ENCODE results near the gene WWC2. TPM values are rescaled to one million over a fixed set of nuclear protein-coding genes. Genes with fewer than 3 reads are reported as not detected.

Gene WWC2
- total RNA-seq, 1 donor from 2014 or later, result 109 TPM

- Histone ChIP-seq H3K4me1 (peaks cover 28% of the 10 kb centered on the region), H3K4me3 (no peak overlapping the region), H3K27me3 (ENCODE audit: low read depth) (no peaks in the 10 kb centered on the region), H3K36me3 (no peaks in the 10 kb centered on the region), H3K9me3 (no peaks in the 10 kb centered on the region), H3K27ac (no peak overlapping the region)
- ATAC-seq, result no peak
- intact Hi-C loops (cut with DNase I), result no loop called here
- no peak for TF ChIP-seq CTCF (IDR thresholded peaks at IDR 0.05)
- no peak for DNase-seq
Measured at GRCh38 chr4:183163135-183163534, 64.1 kb downstream of the WWC2 start.

- ATAC-seq, result peak; percentile 88 to 90
- intact Hi-C loops (cut with DNase I), result no loop called here
- TF ChIP-seq CTCF (IDR thresholded peaks at IDR 0.05), result no peak
- peaks cover 29% of the 10 kb centered on the region for H3K4me1 ChIP-seq
- H3K4me3 ChIP-seq, result no peak overlapping the region
- H3K27ac ChIP-seq, result peak overlapping the region; percentile 50
- no peaks in the 10 kb centered on the region for H3K36me3 ChIP-seq
- H3K27me3 ChIP-seq (ENCODE audit: low read depth), result no peaks in the 10 kb centered on the region
- no peaks in the 10 kb centered on the region for H3K9me3 ChIP-seq
- no peak for DNase-seq
Measured at GRCh38 chr4:183164963-183165362, 65.9 kb downstream of the WWC2 start.

- intact Hi-C loops (cut with DNase I), result no loop called here
- Histone ChIP-seq H3K36me3 (no peaks in the 10 kb centered on the region), H3K9me3 (no peaks in the 10 kb centered on the region), H3K4me3 (no peak overlapping the region), H3K27ac (peak overlapping the region; percentile 50), H3K27me3 (ENCODE audit: low read depth) (no peaks in the 10 kb centered on the region), H3K4me1 (peaks cover 33% of the 10 kb centered on the region)
- ATAC-seq, result peak; percentile 79 to 82
- no peak for TF ChIP-seq CTCF (IDR thresholded peaks at IDR 0.05)
- no peak for DNase-seq
Measured at GRCh38 chr4:183165376-183165775, 66.3 kb downstream of the WWC2 start.

GRCh38 chr4:183170894-183171293, 71.8 kb downstream of the WWC2 start:
- H3K4me1 ChIP-seq, result peaks cover 57% of the 10 kb centered on the region
- ATAC-seq, result no peak
- no peak overlapping the region for H3K27ac ChIP-seq
- H3K27me3 ChIP-seq (ENCODE audit: low read depth), result no peaks in the 10 kb centered on the region
- H3K9me3 ChIP-seq, result no peaks in the 10 kb centered on the region
- no peak for DNase-seq
- no peak for TF ChIP-seq CTCF (IDR thresholded peaks at IDR 0.05)
- intact Hi-C loops (cut with DNase I), result no loop called here
- no peak overlapping the region for H3K4me3 ChIP-seq
- no peaks in the 10 kb centered on the region for H3K36me3 ChIP-seq

- ATAC-seq (peak in 1 of 2 donors; percentile 15), DNase-seq (no peak)
- Histone ChIP-seq H3K4me3 (no peak overlapping the region), H3K27ac (no peak overlapping the region), H3K27me3 (ENCODE audit: low read depth) (no peaks in the 10 kb centered on the region), H3K4me1 (peaks cover 52% of the 10 kb centered on the region), H3K9me3 (no peaks in the 10 kb centered on the region), H3K36me3 (no peaks in the 10 kb centered on the region)
- intact Hi-C loops (cut with DNase I), result no loop called here
- TF ChIP-seq CTCF (IDR thresholded peaks at IDR 0.05), result no peak
Measured at GRCh38 chr4:183171484-183172267, 72.6 kb downstream of the WWC2 start.

Measured in lower lobe of right lung (tissue), 2 donors.